ENCODE data around the gene B3GNT2.

B3GNT2 gene

DNA sequence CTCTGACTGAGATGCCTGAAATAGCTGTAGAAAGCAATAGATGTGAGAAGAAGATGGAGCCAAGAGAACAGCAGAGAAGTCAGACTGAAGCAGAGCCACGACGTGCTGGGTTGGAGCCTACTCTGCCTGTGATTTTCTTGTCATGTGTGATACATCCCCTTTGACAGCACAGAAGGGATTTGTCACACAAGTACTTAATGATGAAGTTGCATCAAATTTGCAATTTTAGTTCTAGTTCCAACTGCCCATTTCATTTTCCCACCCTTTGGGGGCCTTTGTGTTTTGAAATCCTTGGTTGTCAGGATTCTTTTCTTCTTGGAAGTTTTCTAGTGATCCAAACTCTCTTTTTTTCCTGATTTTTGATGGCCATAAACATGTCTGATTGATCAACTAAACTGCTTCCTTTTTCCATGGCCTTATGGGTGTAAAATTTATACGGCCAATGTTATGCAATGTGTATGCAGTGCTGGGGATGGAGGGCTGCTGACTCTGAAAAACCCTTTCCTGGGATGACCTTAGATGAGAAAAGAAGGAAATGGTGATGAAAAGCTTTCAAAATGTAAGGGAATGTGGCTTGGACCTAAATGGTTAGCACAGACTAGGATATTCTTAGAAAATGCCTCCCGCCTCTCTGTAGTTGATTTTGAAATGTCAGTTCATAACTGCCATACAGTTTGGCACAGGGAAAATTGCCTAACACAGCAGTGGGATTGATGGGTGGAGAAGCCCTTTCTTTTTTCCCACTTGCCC lies 9.6 kb upstream of the B3GNT2 start:
- H3K4me3 ChIP-seq (ENCODE audit: low read depth, low read length) = no peak overlapping the region
- TF ChIP-seq, protein P1, sequence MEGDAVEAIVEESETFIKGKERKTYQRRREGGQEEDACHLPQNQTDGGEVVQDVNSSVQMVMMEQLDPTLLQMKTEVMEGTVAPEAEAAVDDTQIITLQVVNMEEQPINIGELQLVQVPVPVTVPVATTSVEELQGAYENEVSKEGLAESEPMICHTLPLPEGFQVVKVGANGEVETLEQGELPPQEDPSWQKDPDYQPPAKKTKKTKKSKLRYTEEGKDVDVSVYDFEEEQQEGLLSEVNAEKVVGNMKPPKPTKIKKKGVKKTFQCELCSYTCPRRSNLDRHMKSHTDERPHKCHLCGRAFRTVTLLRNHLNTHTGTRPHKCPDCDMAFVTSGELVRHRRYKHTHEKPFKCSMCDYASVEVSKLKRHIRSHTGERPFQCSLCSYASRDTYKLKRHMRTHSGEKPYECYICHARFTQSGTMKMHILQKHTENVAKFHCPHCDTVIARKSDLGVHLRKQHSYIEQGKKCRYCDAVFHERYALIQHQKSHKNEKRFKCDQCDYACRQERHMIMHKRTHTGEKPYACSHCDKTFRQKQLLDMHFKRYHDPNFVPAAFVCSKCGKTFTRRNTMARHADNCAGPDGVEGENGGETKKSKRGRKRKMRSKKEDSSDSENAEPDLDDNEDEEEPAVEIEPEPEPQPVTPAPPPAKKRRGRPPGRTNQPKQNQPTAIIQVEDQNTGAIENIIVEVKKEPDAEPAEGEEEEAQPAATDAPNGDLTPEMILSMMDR (IDR thresholded peaks at IDR 0.05; ENCODE audit: low read depth, low read length, missing control alignments) = no peak
- DNase-seq (ENCODE audit: low read depth) = no peak

DNA sequence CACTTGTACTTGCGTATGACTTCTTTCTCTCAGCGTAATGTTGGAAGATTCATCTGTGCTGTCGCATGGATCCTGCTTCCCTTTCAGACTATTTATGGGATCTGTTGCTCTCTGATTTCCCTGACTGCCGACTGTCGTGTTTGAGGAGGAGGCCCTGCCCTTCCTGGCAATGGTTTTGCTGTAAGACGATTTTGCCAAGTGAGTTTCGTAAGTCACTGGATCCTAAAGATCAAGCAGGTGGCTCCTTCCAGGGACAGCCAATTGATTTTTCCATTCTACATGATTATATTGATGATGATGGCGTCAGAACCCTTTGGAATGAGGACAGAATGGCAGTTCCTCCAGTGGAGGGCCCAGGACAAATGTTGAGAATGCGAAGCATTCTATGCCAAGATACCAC lies 8.7 kb upstream of the B3GNT2 start:
- TF ChIP-seq, protein P1 (IDR thresholded peaks at IDR 0.05; ENCODE audit: low read depth, low read length, missing control alignments) = no peak
- no peak overlapping the region for H3K4me3 ChIP-seq (ENCODE audit: low read depth, low read length)
- DNase-seq (ENCODE audit: low read depth) = no peak

DNA sequence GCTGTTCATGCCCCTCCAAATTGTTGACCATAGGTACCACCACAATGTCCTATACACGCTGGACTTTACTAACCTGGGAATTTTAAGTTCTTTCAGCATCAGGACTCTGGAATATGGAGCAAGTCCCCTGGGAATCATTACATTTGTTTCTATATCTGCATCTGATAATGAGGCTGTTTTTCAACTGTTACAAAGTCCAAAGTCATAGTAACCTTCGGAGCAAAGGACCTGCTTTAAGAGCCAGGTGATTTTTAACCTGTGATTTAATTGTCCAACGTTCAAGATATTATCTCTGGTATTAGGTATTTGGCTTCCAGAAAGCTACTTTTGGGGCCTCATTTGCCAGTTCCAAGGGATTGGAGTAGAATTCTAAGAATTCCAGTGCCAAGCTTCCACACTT lies 7.5 kb upstream of the B3GNT2 start:
- TF ChIP-seq, protein P1 (IDR thresholded peaks at IDR 0.05; ENCODE audit: low read depth, low read length, missing control alignments) = no peak
- DNase-seq (ENCODE audit: low read depth) = no peak
- no peak overlapping the region for H3K4me3 ChIP-seq (ENCODE audit: low read depth, low read length)

DNA sequence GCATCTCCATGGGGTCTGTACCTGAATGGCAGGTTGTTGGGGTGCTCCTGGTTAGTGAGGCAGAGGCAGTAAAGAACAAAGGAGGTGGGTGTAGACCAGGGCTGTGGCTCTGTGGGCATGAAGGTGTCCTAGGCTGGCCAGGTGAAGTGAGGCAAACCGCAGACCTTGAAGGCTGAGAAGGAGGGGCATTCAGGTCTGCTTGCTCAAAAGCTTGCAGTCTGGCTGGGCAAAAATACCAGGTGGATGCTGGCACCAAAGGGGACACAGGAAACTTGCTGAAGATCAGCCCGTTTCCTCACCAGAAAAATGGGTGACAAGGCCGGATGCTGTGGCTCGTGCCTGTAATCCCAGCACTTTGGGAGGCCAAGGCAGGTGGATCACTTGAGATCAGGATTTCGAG lies 6.7 kb upstream of the B3GNT2 start:
- no peak overlapping the region for H3K4me3 ChIP-seq (ENCODE audit: low read depth, low read length)
- DNase-seq (ENCODE audit: low read depth) = no peak
- TF ChIP-seq, protein P1 (IDR thresholded peaks at IDR 0.05; ENCODE audit: low read depth, low read length, missing control alignments) = no peak

DNA sequence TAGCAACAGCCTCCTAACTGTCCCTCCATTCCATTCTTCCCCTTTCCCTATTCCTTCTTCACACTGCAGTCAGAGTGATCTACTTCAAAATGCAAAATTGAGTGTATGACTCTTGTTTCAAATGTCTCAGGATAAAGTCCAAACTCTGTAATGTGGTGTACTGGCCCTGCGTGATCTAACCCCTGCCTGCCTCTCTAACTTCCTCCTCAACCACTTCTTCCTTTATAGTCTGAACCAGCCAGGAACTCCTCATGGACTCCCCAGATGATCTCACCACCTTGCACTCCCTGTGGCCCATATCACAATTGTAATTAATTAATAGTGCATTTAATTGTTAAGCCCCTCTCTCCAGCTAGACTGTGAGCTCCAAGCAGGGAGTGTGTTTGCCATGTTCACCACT lies 3.1 kb upstream of the B3GNT2 start:
- TF ChIP-seq, protein P1 (IDR thresholded peaks at IDR 0.05; ENCODE audit: low read depth, low read length, missing control alignments) = no peak
- DNase-seq (ENCODE audit: low read depth) = no peak
- no peak overlapping the region for H3K4me3 ChIP-seq (ENCODE audit: low read depth, low read length)

DNA sequence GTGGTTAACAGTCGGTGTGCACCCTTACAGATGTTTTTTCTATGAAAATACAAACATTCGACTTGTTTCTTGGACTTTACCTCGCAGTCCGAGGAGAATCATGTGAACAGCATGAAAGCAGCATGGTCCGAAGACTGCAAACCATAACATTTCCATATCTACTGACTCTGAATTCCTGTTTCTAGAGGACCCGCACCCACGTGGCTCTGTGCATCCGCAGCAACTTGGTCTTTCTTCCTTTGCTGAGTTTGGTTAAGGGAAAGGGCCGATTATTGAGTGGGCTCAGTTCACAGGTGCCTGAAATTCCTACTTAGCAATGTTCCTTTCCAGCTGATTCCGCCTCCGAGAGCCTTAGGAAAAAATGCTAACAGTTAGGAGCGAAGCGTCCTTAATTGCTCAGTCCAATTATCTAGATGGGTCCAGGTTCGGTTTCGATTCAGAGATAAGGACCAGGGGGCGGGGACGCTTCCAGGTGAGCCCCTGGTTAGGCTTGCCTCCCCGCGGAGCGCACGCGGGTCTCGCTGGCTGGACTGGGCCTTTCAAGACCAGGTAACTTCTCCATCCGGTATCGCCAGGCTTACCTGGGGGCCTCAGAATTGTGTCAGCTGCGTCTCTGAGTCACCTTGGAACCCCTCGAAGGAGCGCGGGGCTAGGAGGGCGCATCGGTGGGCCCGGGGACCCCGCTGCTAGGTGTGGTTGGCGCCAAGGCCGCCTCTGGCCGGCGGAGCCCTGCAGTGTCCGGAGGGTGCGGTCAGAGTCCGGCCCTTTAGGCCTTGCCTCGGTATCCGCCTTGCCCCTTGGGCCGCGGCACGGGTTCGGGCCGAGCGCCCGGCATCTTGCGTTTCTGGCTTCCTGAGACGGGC lies 1.1 kb upstream of the B3GNT2 start:
- peak overlapping the region; percentile 98 for H3K4me3 ChIP-seq (ENCODE audit: low read depth, low read length)
- DNase-seq (ENCODE audit: low read depth) = no peak
- TF ChIP-seq, protein P1 (IDR thresholded peaks at IDR 0.05; ENCODE audit: low read depth, low read length, missing control alignments) = no peak
